IMR-90 (cell line): Measurements from ENCODE around the gene LMNB1. TPM values are rescaled to one million over a fixed set of nuclear protein-coding genes. Genes with fewer than 3 reads are reported as not detected.

Experiments used
- ATAC-seq: fragments of 200-7000 bp; cut with Tn5 transposase; 2 replicates; pipeline ENCODE4 v1.9.1; 2020; ENCODE audit warnings: low read depth, mild to moderate bottlenecking, moderate library complexity
- BruUV-seq: library from RNA; stranded (reverse); fragments of 400-500 nt; replicated peaks from 2 replicates; lab custom pipeline; 2021; lab: Mats Ljungman, UMichigan
- CTCF ChIA-PET: fragments of 300-600 bp; formaldehyde crosslinking; extraction: SDS; loops from one replicate; lab custom pipeline; 2021; ENCODE audit warnings: antibody characterized with exemption; lab: Yijun Ruan, JAX
- POLR2A ChIA-PET: fragments of 300-600 bp; sonication (Branson Sonifier 250); formaldehyde crosslinking; loops from one replicate; lab custom pipeline; 2022; ENCODE audit warnings: antibody characterized with exemption; ENCODE audit not compliant: unreplicated experiment; lab: Charles Lee
- DNase-seq: peaks from one replicate; pipeline ENCODE4 v3.0.0; 2013
- H2AFZ ChIP-seq: replicated peaks from 2 replicates; pipeline ENCODE3; 2013; ENCODE audit warnings: low read length, mild to moderate bottlenecking; ENCODE audit not compliant: poor library complexity
- H2AK5ac ChIP-seq: 2 replicates; pipeline ENCODE4 v1.6.1; 2013; ENCODE audit warnings: low read depth, low read length, inconsistent platforms
- H2AK9ac ChIP-seq: replicated peaks from 2 replicates; pipeline ENCODE3; 2013; ENCODE audit warnings: mild to moderate bottlenecking, low read depth, low read length, moderate library complexity; ENCODE audit not compliant: poor library complexity
- H2BK120ac ChIP-seq: 2 replicates; pipeline ENCODE4 v1.6.1; 2013; ENCODE audit warnings: low read depth, low read length, inconsistent platforms
- H2BK15ac ChIP-seq: 3 replicates; pipeline ENCODE4 v1.6.1; 2013; ENCODE audit warnings: low read depth, low read length, inconsistent platforms
- H2BK20ac ChIP-seq: 2 replicates; pipeline ENCODE4 v1.6.1; 2013; ENCODE audit warnings: low read depth, mild to moderate bottlenecking, inconsistent platforms, low read length, moderate library complexity
- H2BK5ac ChIP-seq: 2 replicates; pipeline ENCODE4 v1.6.1; 2013; ENCODE audit warnings: mild to moderate bottlenecking, low read depth, low read length, inconsistent platforms; ENCODE audit not compliant: poor library complexity, severe bottlenecking
- H3K14ac ChIP-seq: replicated peaks from 2 replicates; pipeline ENCODE4 v1.6.1; 2013; ENCODE audit warnings: low read depth, low read length, inconsistent platforms
- H3K18ac ChIP-seq: 2 replicates; pipeline ENCODE4 v1.6.1; 2013; ENCODE audit warnings: low read depth, low read length, control low read depth
- H3K23ac ChIP-seq: 2 replicates; pipeline ENCODE4 v1.6.1; 2013; ENCODE audit warnings: low read depth, low read length, inconsistent platforms
- H3K27ac ChIP-seq: 2 replicates; pipeline ENCODE4 v1.5.1; 2013; ENCODE audit warnings: mild to moderate bottlenecking, control low read depth, low read length; ENCODE audit not compliant: insufficient read depth
- H3K27me3 ChIP-seq: 2 replicates; pipeline ENCODE4 v1.6.1; 2013; ENCODE audit warnings: low read length; ENCODE audit not compliant: control insufficient read depth, insufficient read depth
- H3K36me3 ChIP-seq: 2 replicates; pipeline ENCODE4 v1.6.1; 2013; ENCODE audit warnings: low read length, mixed read lengths; ENCODE audit not compliant: control insufficient read depth, insufficient read depth
- H3K4ac ChIP-seq: 2 replicates; pipeline ENCODE4 v1.6.1; 2013; ENCODE audit warnings: low read depth, low read length, inconsistent platforms
- H3K4me1 ChIP-seq: 2 replicates; pipeline ENCODE4 v1.6.1; 2013; ENCODE audit warnings: low read length, mixed read lengths; ENCODE audit not compliant: control insufficient read depth, insufficient read depth
- H3K4me2 ChIP-seq: 2 replicates; pipeline ENCODE4 v1.6.1; 2013; ENCODE audit warnings: low read depth, mild to moderate bottlenecking, control low read depth, low read length, moderate library complexity
- H3K4me3 ChIP-seq: 2 replicates; pipeline ENCODE4 v1.5.1; 2013; ENCODE audit warnings: low read depth, mild to moderate bottlenecking, control low read depth, low read length, moderate library complexity; ENCODE audit not compliant: insufficient read depth
- H3K56ac ChIP-seq: 2 replicates; pipeline ENCODE4 v1.6.1; 2013; ENCODE audit warnings: low read length, inconsistent platforms; ENCODE audit not compliant: insufficient read depth; ENCODE audit errors: extremely low read depth
- H3K79me1 ChIP-seq, 2 experiments: 2 replicates each; pipeline ENCODE4 v1.6.1; 2013; ENCODE audit warnings: low read length in 2 of 2, inconsistent platforms in 1 of 2, low read depth in 1 of 2
- H3K9ac ChIP-seq: 2 replicates; pipeline ENCODE4 v1.6.1; 2013; ENCODE audit warnings: low read depth, low read length, control low read depth
- H3K9me1 ChIP-seq: 2 replicates; pipeline ENCODE4 v1.6.1; 2013; ENCODE audit warnings: low read length, inconsistent platforms; ENCODE audit not compliant: insufficient read depth
- H3K9me3 ChIP-seq: 2 replicates; pipeline ENCODE4 v1.6.1; 2013; ENCODE audit warnings: low read length; ENCODE audit not compliant: control insufficient read depth, insufficient read depth
- H4K20me1 ChIP-seq: 2 replicates; pipeline ENCODE4 v1.6.1; 2013; ENCODE audit warnings: low read length, inconsistent platforms; ENCODE audit not compliant: insufficient read depth
- H4K5ac ChIP-seq: 2 replicates; pipeline ENCODE4 v1.6.1; 2013; ENCODE audit warnings: mild to moderate bottlenecking, low read depth, low read length, control low read depth
- H4K8ac ChIP-seq, 2 experiments: 2 replicates each; pipeline ENCODE4 v1.6.1; 2013; ENCODE audit warnings: low read depth in 2 of 2, low read length in 2 of 2, control low read depth in 1 of 2, inconsistent platforms in 1 of 2
- H4K91ac ChIP-seq: 2 replicates; pipeline ENCODE4 v1.6.1; 2013; ENCODE audit warnings: low read depth, low read length, inconsistent platforms; ENCODE audit not compliant: insufficient read depth
- BHLHE40 ChIP-seq: fragments of 150-350 bp; IDR thresholded peaks from 2 replicates; pipeline ENCODE4 v1.6.1; 2016; ENCODE audit warnings: mild to moderate bottlenecking, low read depth, low read length
- FOS ChIP-seq: fragments of 150-350 bp; IDR thresholded peaks from 2 replicates; pipeline ENCODE4 v1.6.1; 2016; ENCODE audit warnings: low read depth, low read length
- MAFK ChIP-seq: IDR thresholded peaks from 2 replicates; pipeline ENCODE4 v1.6.1; 2012; ENCODE audit warnings: low read depth, low read length, improper control_type of control experiment
- MAZ ChIP-seq: IDR thresholded peaks from 2 replicates; pipeline ENCODE4 v1.6.1; 2012; ENCODE audit warnings: low read depth, mild to moderate bottlenecking, low read length, improper control_type of control experiment, moderate library complexity, borderline replicate concordance
- MXI1 ChIP-seq: IDR thresholded peaks from 2 replicates; pipeline ENCODE4 v1.6.1; 2012; ENCODE audit warnings: low read depth, mild to moderate bottlenecking, low read length, moderate library complexity, borderline replicate concordance
- NFE2L2 ChIP-seq: fragments of 150-350 bp; IDR thresholded peaks from 2 replicates; pipeline ENCODE4 v1.6.1; 2016; ENCODE audit warnings: low read depth, mild to moderate bottlenecking, low read length
- POLR2A ChIP-seq: IDR thresholded peaks from 2 replicates; pipeline ENCODE4 v1.6.1; 2012; ENCODE audit warnings: mild to moderate bottlenecking, low read depth, low read length
- RAD21 ChIP-seq: IDR thresholded peaks from 2 replicates; pipeline ENCODE4 v1.6.1; 2012; ENCODE audit warnings: low read length, improper control_type of control experiment
- RCOR1 ChIP-seq: IDR thresholded peaks from 2 replicates; pipeline ENCODE4 v1.6.1; 2012; ENCODE audit warnings: mild to moderate bottlenecking, low read length, improper control_type of control experiment; ENCODE audit not compliant: insufficient replicate concordance
- RFX5 ChIP-seq: IDR thresholded peaks from 2 replicates; pipeline ENCODE4 v1.8.0; 2012; ENCODE audit warnings: low read depth, mild to moderate bottlenecking, low read length, moderate library complexity
- WGBS, 2 experiments: methylation state at CpG; one replicate each; pipeline versions ENCODE4 v1.1.5 to v1.1.7; 2013; ENCODE audit warnings: missing lambda C conversion rate in 2 of 2; ENCODE audit not compliant: insufficient read length in 1 of 2; ENCODE audit errors: extremely low coverage in 2 of 2; 5-methylcytosine and 5-hydroxymethylcytosine counted together
- dilution Hi-C: fragments of 300-500 bp; cut with HindIII; formaldehyde crosslinking; loops from one replicate; pipeline ENCODE4 v1.14.3; 2018; ENCODE audit warnings: low sequenced_read_pairs; ENCODE audit not compliant: unreplicated experiment
- in situ Hi-C: fragments of 300-500 bp; cut with MboI; formaldehyde crosslinking; loops from 3 replicates; pipeline ENCODE4 v1.14.3; 2019; ENCODE audit warnings: low sequenced_read_pairs, inconsistent platforms, mixed read lengths
- intact Hi-C: fragments of 100-400 bp; cut with micrococcal nuclease; formaldehyde crosslinking; loops from 2 replicates; pipeline ENCODE4 v1.10.0; 2022
- polyA plus RNA-seq, 3 experiments: library from polyadenylated mRNA; depleted of rRNA; stranded (reverse); fragments of >200 nt; gene quantifications; 2 replicates each; pipeline ENCODE4 v1.2.3, GENCODE V29; 2012; ENCODE audit warnings: low replicate concordance in 1 of 3
- total RNA-seq: library from RNA; depleted of rRNA; stranded (reverse); fragments of >200 nt; gene quantifications from 2 replicates; pipeline ENCODE4 v1.2.3, GENCODE V29; 2012
- TF ChIP-seq, protein P1 (sequence below): fragments of 150-350 bp; IDR thresholded peaks from 2 replicates; pipeline ENCODE4 v1.6.1; 2017; ENCODE audit warnings: mild to moderate bottlenecking, antibody characterized with exemption, low read length, low read depth
- TF ChIP-seq, protein P2 (sequence below): fragments of 150-350 bp; IDR thresholded peaks from 2 replicates; pipeline ENCODE4 v1.6.1; 2016; ENCODE audit warnings: low read depth, mild to moderate bottlenecking, low read length, moderate library complexity, borderline replicate concordance

Gene LMNB1
- total and polyA plus RNA-seq, 2 of the 4 experiments (the other 2 are of a cell fraction) = 36.0 to 53.6 TPM

DNA sequence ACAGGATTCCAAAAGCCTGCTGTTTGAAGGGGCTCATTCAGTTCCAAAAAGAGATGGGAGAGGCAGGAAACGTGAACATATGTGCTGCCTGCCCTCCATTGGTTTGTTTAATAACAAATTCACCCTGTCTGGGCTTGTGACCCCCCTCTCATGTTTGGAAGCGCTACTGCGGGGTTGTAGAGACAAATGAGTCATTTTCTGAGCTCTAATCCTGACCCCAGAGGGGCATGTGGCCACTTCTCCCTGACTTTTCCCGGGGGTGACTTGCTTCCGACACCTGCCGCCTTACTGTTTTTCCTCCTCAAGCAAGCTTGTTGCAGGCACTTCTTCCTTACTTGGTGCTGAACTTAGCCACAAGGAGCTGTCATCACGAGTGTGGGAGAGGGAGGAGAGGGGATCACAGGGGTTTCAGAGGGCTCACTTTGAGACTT lies 75.9 kb downstream of the LMNB1 start:
- TF ChIP-seq BHLHE40 (no peak), NFE2L2 (no peak), FOS (no peak), MXI1 (no peak), RFX5 (no peak), RAD21 (no peak), MAZ (no peak), POLR2A (no peak), MAFK (no peak), RCOR1 (no peak)
- TF ChIP-seq, protein P1, sequence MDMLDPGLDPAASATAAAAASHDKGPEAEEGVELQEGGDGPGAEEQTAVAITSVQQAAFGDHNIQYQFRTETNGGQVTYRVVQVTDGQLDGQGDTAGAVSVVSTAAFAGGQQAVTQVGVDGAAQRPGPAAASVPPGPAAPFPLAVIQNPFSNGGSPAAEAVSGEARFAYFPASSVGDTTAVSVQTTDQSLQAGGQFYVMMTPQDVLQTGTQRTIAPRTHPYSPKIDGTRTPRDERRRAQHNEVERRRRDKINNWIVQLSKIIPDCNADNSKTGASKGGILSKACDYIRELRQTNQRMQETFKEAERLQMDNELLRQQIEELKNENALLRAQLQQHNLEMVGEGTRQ = no peak
- TF ChIP-seq, protein P2, sequence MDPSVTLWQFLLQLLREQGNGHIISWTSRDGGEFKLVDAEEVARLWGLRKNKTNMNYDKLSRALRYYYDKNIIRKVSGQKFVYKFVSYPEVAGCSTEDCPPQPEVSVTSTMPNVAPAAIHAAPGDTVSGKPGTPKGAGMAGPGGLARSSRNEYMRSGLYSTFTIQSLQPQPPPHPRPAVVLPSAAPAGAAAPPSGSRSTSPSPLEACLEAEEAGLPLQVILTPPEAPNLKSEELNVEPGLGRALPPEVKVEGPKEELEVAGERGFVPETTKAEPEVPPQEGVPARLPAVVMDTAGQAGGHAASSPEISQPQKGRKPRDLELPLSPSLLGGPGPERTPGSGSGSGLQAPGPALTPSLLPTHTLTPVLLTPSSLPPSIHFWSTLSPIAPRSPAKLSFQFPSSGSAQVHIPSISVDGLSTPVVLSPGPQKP = no peak
- intact Hi-C loops = no loop called here
- Histone ChIP-seq H4K20me1 (no peaks in the 10 kb centered on the region), H3K36me3 (no peaks in the 10 kb centered on the region), H3K56ac (no peak overlapping the region), H3K4me1 (peaks cover 2% of the 10 kb centered on the region; the same call in 1 of the 2 replicates), H3K14ac (no peak overlapping the region), H3K4me3 (no peak overlapping the region), H3K9me3 (no peaks in the 10 kb centered on the region), H2BK5ac (no peak overlapping the region), H2AK5ac (no peak overlapping the region), H4K8ac (no peak overlapping the region), H4K5ac (no peak overlapping the region), H2BK20ac (no peak overlapping the region), H3K23ac (no peak overlapping the region), H3K18ac (no peak overlapping the region), H3K27ac (no peak overlapping the region), H2BK15ac (no peak overlapping the region), H3K9me1 (no peaks in the 10 kb centered on the region; the same call in 1 of the 2 replicates), H2AK9ac (no peak overlapping the region), H3K79me1 (no peaks in the 10 kb centered on the region; a peak in 1 of 4 replicates), H2AFZ (no peak overlapping the region), H3K9ac (no peak overlapping the region), H4K91ac (no peak overlapping the region), H3K4ac (no peak overlapping the region), H3K4me2 (no peak overlapping the region), H3K27me3 (no peaks in the 10 kb centered on the region), H2BK120ac (no peak overlapping the region)
- 19% methylated on average over 3 of the region's 7 CpGs; no CpG with 5 or more reads in 1 of the 2 experiments for WGBS, 2 experiments
- ChIA-PET CTCF (no interaction called here), POLR2A (interaction anchor here (0.5 kb wide), 1 partner anchor 40 kb away, joined by 15 read pairs; no protein-coding TSS in a partner anchor)
- no TSS peak for BruUV-seq
- ATAC-seq = no peak
- in situ Hi-C loops = loop anchor here (10.0 kb wide), 1 partner anchor 472 kb away; no protein-coding TSS in a partner anchor
- dilution Hi-C loops = no loop called here
- DNase-seq = no peak
